ENCODE measurements around the gene PIM3.
"Not testable (repeated sequence)": the region's sequence is repeated elsewhere in the genome, so short reads cannot be mapped to it uniquely, and the experiment has no call there.

PIM3 gene

GRCh38 chr22:49966774-49967705, 6.5 kb downstream of the PIM3 start:
- no peak for DNase-seq (ENCODE audit: low read depth in 2 of 2)

GRCh38 chr22:49967706-49968208, 7.2 kb downstream of the PIM3 start:
- DNase-seq (ENCODE audit: low read depth in 2 of 2): no peak

GRCh38 chr22:49968313-49968830, 7.8 kb downstream of the PIM3 start:
- DNase-seq (ENCODE audit: low read depth in 2 of 2): no peak

GRCh38 chr22:49968831-49969661, 8.5 kb downstream of the PIM3 start:
- no peak for DNase-seq (ENCODE audit: low read depth in 2 of 2)

- no peak for DNase-seq (ENCODE audit: low read depth in 2 of 2)
These were observed 9.4 kb downstream of the PIM3 start for GRCh38 chr22:49969751-49970527.

GRCh38 chr22:49970528-49971231, 10.1 kb downstream of the PIM3 start:
- DNase-seq (ENCODE audit: low read depth in 2 of 2): peak; percentile 72

- DNase-seq (ENCODE audit: low read depth in 2 of 2): no peak
These were observed 10.9 kb downstream of the PIM3 start for GRCh38 chr22:49971232-49972162.

GRCh38 chr22:49972163-49973017, 11.8 kb downstream of the PIM3 start:
- DNase-seq (ENCODE audit: low read depth in 2 of 2): no peak

- no peak for DNase-seq (ENCODE audit: low read depth in 2 of 2)
These were observed 12.7 kb downstream of the PIM3 start for GRCh38 chr22:49973018-49973961.

- no peak for DNase-seq (ENCODE audit: low read depth in 2 of 2)
These were observed 15.2 kb downstream of the PIM3 start for GRCh38 chr22:49975543-49976389.

- DNase-seq (ENCODE audit: low read depth in 2 of 2): no peak
These were observed 16.0 kb downstream of the PIM3 start for GRCh38 chr22:49976439-49977175.

- no peak for DNase-seq (ENCODE audit: low read depth in 2 of 2)
These were observed 17.0 kb downstream of the PIM3 start for GRCh38 chr22:49977578-49977977.

GRCh38 chr22:49979587-49980264, 19.2 kb downstream of the PIM3 start:
- DNase-seq (ENCODE audit: low read depth in 2 of 2): no peak

GRCh38 chr22:49981799-49982198, 21.2 kb downstream of the PIM3 start:
- DNase-seq (ENCODE audit: low read depth in 2 of 2): not testable (repeated sequence)
